ENCODE measurements around the gene WASL.

The WASL gene

DNA sequence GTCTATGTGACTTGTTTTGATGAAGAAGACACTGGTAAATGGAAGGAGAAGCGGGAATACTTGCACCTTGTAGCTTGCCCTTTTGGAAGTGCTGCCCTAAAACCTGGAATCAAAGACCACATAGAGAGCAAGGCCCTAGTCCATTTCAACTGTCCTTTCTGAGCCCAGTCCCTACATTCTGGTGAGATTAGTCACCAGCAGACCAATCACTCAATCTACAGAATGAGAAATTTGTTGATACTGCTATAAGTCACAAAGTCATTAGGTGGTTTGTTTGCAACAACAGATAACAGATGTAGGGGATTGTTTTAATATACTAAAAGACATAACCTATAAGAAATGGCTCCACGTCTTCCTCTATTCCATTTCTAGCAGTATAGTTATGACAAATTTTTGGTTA, 33.6 kb downstream of the WASL start:
- TF ChIP-seq, protein P1, sequence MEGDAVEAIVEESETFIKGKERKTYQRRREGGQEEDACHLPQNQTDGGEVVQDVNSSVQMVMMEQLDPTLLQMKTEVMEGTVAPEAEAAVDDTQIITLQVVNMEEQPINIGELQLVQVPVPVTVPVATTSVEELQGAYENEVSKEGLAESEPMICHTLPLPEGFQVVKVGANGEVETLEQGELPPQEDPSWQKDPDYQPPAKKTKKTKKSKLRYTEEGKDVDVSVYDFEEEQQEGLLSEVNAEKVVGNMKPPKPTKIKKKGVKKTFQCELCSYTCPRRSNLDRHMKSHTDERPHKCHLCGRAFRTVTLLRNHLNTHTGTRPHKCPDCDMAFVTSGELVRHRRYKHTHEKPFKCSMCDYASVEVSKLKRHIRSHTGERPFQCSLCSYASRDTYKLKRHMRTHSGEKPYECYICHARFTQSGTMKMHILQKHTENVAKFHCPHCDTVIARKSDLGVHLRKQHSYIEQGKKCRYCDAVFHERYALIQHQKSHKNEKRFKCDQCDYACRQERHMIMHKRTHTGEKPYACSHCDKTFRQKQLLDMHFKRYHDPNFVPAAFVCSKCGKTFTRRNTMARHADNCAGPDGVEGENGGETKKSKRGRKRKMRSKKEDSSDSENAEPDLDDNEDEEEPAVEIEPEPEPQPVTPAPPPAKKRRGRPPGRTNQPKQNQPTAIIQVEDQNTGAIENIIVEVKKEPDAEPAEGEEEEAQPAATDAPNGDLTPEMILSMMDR (IDR thresholded peaks at IDR 0.05) = no peak

DNA sequence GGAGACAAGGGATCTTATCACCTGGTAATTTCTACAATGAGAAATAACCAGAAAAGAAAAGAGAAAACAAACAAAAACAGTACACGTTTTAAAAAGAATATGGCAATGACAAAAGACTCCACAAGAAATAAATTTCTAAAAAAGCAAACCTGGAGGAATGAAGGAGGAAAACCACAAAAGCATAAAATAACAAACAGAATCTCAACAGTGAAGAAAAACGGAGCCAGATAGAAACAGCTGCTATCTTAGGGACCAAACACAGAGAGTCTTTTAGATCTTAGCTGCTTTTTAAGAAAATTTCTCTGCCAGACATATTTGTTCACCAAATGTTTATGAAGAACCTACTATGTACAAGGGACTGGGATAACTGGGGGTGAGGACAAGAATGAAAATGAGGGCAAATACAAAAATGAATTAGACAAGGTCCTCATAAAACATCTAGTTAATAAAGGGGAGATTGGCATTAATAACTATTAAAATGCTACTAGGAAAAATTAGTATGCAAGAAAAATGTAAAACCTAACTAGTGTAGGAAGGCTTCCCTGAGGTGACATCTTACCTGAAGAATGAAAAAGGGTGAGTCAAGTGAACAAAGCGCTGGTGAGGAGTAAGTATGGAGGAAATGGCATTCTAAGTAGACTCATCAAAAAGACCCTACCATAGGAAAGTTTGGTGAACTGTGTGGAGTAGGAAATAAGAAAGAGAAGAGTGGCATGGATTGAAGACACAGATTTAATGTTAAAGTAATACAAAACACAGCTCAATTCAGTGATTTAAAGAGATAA, 34.3 kb downstream of the WASL start:
- TF ChIP-seq, protein P1 (IDR thresholded peaks at IDR 0.05) = no peak

DNA sequence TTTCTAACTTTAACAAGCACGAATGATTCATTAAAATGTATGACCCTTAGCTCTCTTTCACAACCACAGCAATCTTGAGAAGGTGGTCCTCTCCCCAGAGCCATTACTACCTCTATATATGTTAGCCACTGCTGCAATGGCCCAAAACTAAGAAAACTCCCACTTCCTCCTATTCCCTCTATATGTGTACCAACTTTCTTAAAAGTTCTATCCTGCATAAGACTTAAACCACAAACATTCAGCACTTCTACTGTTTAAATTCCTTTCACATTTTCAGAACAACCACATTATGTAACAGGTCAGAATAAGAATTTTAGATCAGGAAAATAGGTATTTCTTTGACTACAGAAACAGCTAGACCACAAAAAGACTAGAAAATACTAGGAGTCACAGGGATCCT, 36.2 kb downstream of the WASL start:
- TF ChIP-seq, protein P1 (IDR thresholded peaks at IDR 0.05) = no peak

GRCh38 chr7:123711832-123712293, 36.9 kb downstream of the WASL start:
- TF ChIP-seq, protein P1 (IDR thresholded peaks at IDR 0.05) = no peak

GRCh38 chr7:123710683-123711082, 38.1 kb downstream of the WASL start:
- TF ChIP-seq, protein P1 (IDR thresholded peaks at IDR 0.05) = no peak

GRCh38 chr7:123709525-123709924, 39.3 kb downstream of the WASL start:
- TF ChIP-seq, protein P1 (IDR thresholded peaks at IDR 0.05) = no peak

DNA sequence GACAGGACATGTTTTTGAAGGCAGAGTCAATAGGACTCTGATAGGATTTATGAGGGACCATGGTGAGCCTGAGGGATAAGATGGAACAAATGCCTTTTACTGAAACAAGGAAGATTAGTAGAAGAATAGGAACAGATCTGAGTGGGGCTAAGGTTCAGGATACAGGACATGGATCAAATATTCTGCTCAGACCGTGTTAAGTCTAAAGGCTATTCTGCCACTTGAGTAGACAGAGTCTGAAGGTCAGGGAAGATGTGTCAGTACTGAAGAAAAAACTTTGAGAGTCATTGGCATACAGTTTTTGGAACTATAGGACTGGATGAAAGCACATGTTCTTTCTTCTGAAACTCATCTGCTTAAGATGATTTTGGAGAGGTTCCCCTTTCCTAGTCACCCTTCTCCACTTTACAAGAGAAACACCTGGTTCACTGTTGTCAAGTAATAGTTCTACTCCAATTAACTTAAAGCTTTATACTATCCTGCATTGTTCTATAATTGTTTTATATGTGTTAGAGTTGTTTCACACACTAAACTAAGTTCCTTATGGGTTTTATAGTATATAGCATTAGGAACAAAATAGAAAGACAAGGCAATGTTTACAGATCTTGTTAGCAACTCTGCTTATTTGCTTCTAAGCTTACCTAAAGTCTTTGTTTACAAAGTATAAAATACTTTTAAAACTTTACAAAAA, 43.4 kb downstream of the WASL start:
- TF ChIP-seq, protein P1 (IDR thresholded peaks at IDR 0.05) = no peak

Data from LNCAP (cell line).